ENCODE data around the gene AMN. TPM values are rescaled to one million over a fixed set of nuclear protein-coding genes. Genes with fewer than 3 reads are reported as not detected.

Gene AMN
- total and polyA plus RNA-seq, 2 donors (not counting 1 experiment from before 2014, with no cell fraction given), result 11.5 to 15.0 TPM

DNA sequence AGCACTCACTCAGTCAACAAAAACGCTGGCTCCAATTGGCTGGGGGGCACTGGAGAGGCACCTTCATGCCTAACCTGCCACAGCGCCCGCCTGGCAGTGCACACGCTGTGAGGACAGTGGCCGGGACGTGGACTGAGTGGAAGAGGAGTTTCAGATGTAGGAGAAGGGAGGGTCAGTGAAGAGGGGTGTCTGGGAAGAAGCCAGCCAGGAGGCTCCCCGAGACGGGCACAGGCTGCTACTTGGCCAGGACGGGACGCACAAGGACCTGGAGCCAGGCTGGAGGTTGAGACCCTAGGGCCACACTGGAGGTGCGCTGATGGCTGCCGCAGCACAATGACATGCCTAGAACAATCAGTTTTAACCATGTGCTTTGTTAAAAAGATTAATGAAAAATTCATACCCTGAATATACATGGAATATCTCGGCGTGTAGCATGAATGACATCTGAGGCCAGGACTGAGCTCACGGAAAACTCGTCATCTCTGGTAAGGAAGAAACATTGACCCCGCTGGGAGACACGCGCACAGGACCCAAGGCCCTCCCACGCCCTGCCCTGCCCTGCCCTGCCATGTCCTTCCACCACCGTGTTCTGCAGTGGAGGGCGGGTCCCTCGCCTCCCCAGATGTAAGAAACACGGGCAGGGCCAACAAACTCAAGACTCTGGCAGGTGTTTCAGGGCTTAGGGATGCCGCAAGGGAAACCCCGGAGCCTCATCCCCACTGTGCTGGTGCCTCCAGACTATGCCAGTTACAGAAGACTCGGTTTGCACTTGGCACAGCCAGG is 25.0 kb downstream of the AMN start:
- Mint-ChIP-seq H3K4me1 (peaks cover 32% of the 10 kb centered on the region), H3K27me3 (no peaks in the 10 kb centered on the region), H3K4me3 (peak overlapping the region; percentile 81), H3K9me3 (ENCODE audit: insufficient read depth) (no peaks in the 10 kb centered on the region), H3K27ac (peak overlapping the region; percentile 76)
- H3K9ac ChIP-seq (ENCODE audit: low read length), result no peak overlapping the region
- H3K36me3 ChIP-seq (replicated peaks in 1 of 2; ENCODE audit: control extremely low read depth in 1 of 2, control insufficient read depth in 1 of 2, extremely low read depth in 1 of 2, insufficient read depth in 2 of 2, low read length in 1 of 2), result peaks cover 0 to 12% of the 10 kb centered on the region in 2 experiments
- TF ChIP-seq, protein P1, sequence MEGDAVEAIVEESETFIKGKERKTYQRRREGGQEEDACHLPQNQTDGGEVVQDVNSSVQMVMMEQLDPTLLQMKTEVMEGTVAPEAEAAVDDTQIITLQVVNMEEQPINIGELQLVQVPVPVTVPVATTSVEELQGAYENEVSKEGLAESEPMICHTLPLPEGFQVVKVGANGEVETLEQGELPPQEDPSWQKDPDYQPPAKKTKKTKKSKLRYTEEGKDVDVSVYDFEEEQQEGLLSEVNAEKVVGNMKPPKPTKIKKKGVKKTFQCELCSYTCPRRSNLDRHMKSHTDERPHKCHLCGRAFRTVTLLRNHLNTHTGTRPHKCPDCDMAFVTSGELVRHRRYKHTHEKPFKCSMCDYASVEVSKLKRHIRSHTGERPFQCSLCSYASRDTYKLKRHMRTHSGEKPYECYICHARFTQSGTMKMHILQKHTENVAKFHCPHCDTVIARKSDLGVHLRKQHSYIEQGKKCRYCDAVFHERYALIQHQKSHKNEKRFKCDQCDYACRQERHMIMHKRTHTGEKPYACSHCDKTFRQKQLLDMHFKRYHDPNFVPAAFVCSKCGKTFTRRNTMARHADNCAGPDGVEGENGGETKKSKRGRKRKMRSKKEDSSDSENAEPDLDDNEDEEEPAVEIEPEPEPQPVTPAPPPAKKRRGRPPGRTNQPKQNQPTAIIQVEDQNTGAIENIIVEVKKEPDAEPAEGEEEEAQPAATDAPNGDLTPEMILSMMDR (IDR thresholded peaks at IDR 0.05), result no peak
- no peak for TF ChIP-seq EZH2 (IDR thresholded peaks at IDR 0.05; ENCODE audit: borderline replicate concordance, insufficient read depth, low read depth, low read length, poor library complexity, severe bottlenecking)
- WGBS (ENCODE audit: insufficient coverage), result 95% methylated on average over 24 of the region's 27 CpGs
- no peaks in the 10 kb centered on the region for H4K20me1 ChIP-seq (ENCODE audit: control insufficient read depth, insufficient read depth, low read length, poor library complexity, severe bottlenecking)
- H3K4me2 ChIP-seq (replicated peaks; ENCODE audit: low read depth, low read length, poor library complexity, severe bottlenecking), result peak overlapping the region; percentile 56
- no peaks in the 10 kb centered on the region for H3K9me3 ChIP-seq (ENCODE audit: control extremely low read depth in 1 of 3, control insufficient read depth in 2 of 3, insufficient read depth in 1 of 3, low read length in 2 of 3)
- CTCF ChIA-PET, result interaction anchor here (1.1 kb wide), 1 partner anchor 25 kb away, joined by 3 read pairs; no protein-coding TSS in a partner anchor
- H3K4me1 ChIP-seq (ENCODE audit: control insufficient read depth in 2 of 2, insufficient read depth in 2 of 2, low read length in 2 of 2), result peaks cover 17 to 36% of the 10 kb centered on the region in 2 donors
- no peak for DNase-seq
- POLR2A ChIA-PET, result no interaction called here
- H3K27me3 ChIP-seq (replicated peaks in 1 of 4; ENCODE audit: control extremely low read depth in 1 of 4, control insufficient read depth in 3 of 4, insufficient read depth in 4 of 4, low read length in 3 of 4), result no peaks in the 10 kb centered on the region
- no peak overlapping the region for H3K4me3 ChIP-seq (ENCODE audit: control extremely low read depth in 1 of 5, extremely low read depth in 1 of 5, insufficient read depth in 1 of 5, low read depth in 2 of 5, low read length in 4 of 5)
- H2AFZ ChIP-seq (ENCODE audit: insufficient read depth, low read depth, low read length, poor library complexity, severe bottlenecking), result no peak overlapping the region
- no peaks in the 10 kb centered on the region for H3K79me2 ChIP-seq (ENCODE audit: control insufficient read depth, insufficient read depth, low read length)
- intact Hi-C loops (cut with micrococcal nuclease), result no loop called here
- ATAC-seq (ENCODE audit: low read depth), result no peak
- no peak overlapping the region for H3K27ac ChIP-seq (ENCODE audit: low read length in 2 of 2)

DNA sequence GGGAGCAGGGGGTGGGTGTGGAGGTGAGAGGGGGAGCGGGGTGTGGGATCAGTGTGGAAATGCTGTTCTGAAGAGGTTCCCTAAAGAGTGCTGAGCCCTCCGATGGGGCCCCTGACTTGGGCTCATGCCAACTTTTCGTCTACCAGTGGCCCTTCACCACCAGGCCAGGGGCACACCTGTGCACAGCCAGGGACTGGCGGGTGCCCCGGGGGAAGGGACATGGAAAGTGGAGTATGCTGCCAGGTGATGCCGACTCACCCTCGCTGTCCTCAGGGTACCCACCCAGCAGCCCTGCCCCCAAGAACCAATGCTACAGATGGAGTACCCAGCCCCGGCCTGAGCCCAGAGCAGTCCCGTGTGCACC is 26.2 kb downstream of the AMN start:
- DNase-seq, result no peak
- Histone ChIP-seq H3K4me1 (ENCODE audit: control insufficient read depth in 2 of 2, insufficient read depth in 2 of 2, low read length in 2 of 2) (peaks cover 17 to 36% of the 10 kb centered on the region in 2 donors), H3K9me3 (ENCODE audit: control extremely low read depth in 1 of 3, control insufficient read depth in 2 of 3, insufficient read depth in 1 of 3, low read length in 2 of 3) (no peaks in the 10 kb centered on the region), H3K27me3 (replicated peaks in 1 of 4; ENCODE audit: control extremely low read depth in 1 of 4, control insufficient read depth in 3 of 4, insufficient read depth in 4 of 4, low read length in 3 of 4) (no peaks in the 10 kb centered on the region), H3K36me3 (replicated peaks in 1 of 2; ENCODE audit: control extremely low read depth in 1 of 2, control insufficient read depth in 1 of 2, extremely low read depth in 1 of 2, insufficient read depth in 2 of 2, low read length in 1 of 2) (peaks cover 0 to 19% of the 10 kb centered on the region in 2 experiments), H4K20me1 (ENCODE audit: control insufficient read depth, insufficient read depth, low read length, poor library complexity, severe bottlenecking) (no peaks in the 10 kb centered on the region), H3K27ac (ENCODE audit: low read length in 2 of 2) (peak overlapping the region; percentile 71 to 80), H3K4me2 (replicated peaks; ENCODE audit: low read depth, low read length, poor library complexity, severe bottlenecking) (peak overlapping the region; percentile 66), H3K79me2 (ENCODE audit: control insufficient read depth, insufficient read depth, low read length) (no peaks in the 10 kb centered on the region), H2AFZ (ENCODE audit: insufficient read depth, low read depth, low read length, poor library complexity, severe bottlenecking) (peak overlapping the region; percentile 62), H3K4me3 (ENCODE audit: control extremely low read depth in 1 of 5, extremely low read depth in 1 of 5, insufficient read depth in 1 of 5, low read depth in 2 of 5, low read length in 4 of 5) (peak overlapping the region in 1 of 5 experiments; percentile 11), H3K9ac (ENCODE audit: low read length) (peak overlapping the region; percentile 10)
- H3K27me3 Mint-ChIP-seq, result no peaks in the 10 kb centered on the region
- H3K9me3 Mint-ChIP-seq (ENCODE audit: insufficient read depth), result no peaks in the 10 kb centered on the region
- TF ChIP-seq, protein P1 (IDR thresholded peaks at IDR 0.05), result no peak
- TF ChIP-seq EZH2 (IDR thresholded peaks at IDR 0.05; ENCODE audit: borderline replicate concordance, insufficient read depth, low read depth, low read length, poor library complexity, severe bottlenecking), result no peak
- ATAC-seq (ENCODE audit: low read depth), result no peak
- peak overlapping the region; percentile 87 for H3K27ac Mint-ChIP-seq
- ChIA-PET CTCF (interaction anchor here (1.6 kb wide), 1 partner anchor 254 kb away, joined by 11 read pairs; no protein-coding TSS in a partner anchor), POLR2A (no interaction called here)
- H3K4me1 Mint-ChIP-seq, result peaks cover 32% of the 10 kb centered on the region
- intact Hi-C loops (cut with micrococcal nuclease), result loop anchor here (1.0 kb wide), 2 partner anchors 20 to 253 kb away; no protein-coding TSS in a partner anchor
- 41% methylated on average over 5 of the region's 9 CpGs for WGBS (ENCODE audit: insufficient coverage)
- peak overlapping the region; percentile 74 for H3K4me3 Mint-ChIP-seq
